AML-193 (cell line): ENCODE results near the gene HDC.

Source experiments
- DNase-seq, 2 experiments: peaks; one replicate each; lab custom pipeline; 2025; lab: John Stamatoyannopoulos, UW

Gene HDC

DNA sequence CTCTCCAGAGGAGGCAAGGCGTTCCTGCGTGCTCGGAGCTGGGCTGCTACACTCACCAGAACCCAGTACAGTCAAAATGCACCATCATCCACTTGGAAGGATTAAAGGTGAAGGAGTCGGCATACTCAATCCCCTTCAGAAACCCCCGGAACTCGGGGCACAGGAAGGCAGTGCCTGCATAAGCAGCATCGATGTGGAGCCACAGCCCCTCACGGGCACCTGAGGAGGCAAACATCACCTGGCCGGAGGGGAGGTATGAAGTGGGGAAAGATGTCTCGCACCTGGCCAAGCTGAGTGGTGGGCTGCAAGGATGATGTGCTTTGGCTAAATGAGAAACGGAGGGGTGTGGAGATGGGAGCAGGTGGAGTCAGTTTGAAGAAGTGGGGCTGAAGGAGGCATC is 13.0 kb downstream of the HDC start:
- DNase-seq, result no peak

- DNase-seq, result no peak
Measured at GRCh38 chr15:50251638-50252182, 13.8 kb downstream of the HDC start.

GRCh38 chr15:50250760-50251394 is 14.6 kb downstream of the HDC start:
- no peak for DNase-seq

DNA sequence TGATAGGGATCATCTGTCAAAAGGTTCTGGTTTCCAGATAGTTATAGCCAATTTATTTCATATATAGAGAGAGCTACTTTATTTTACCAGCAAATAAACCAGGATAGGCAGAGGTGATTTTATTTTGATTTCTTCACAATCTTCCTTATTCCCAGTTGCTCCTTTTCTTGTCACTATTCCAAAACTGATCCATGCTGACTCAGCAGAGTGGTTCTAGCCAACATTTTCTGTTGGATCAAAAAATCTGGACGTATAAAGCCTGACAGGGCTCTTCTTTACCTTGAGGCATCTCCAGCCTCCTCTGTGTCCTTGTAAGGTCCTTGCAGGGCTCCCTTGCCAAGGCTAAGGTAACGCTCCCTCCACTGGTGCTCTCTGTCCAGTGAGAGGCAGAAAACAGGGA is 15.8 kb downstream of the HDC start:
- no peak for DNase-seq

DNA sequence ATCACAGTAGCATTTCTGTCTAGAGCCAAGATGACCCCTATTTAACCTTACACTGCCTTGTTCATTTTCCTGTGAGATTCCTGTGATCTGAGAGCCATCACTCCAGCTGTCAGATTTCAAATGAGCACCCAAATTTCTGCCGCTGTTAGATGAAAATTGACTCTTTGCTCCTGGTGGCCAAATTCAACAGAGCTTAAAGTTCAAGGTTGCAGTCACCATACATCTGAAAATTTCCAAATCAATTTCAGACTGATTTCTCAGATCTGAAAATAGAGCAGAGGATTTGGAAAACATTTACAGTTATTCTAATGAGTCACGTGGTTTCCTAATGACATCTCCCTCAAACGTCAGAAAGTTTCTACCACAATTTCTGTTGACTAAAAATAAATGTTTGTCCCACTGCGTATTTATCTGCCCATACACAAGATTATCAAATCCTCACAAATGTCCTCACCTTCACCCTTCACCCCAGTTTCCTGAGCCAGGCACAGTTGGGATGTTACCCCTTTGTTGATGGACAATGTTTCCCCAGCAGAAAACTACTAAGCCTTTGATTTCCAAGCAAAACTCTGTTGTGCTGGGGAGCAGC is 16.4 kb downstream of the HDC start:
- DNase-seq, result no peak

GRCh38 chr15:50247819-50248655 is 17.5 kb downstream of the HDC start:
- peak; percentile 27 to 37 for DNase-seq

DNA sequence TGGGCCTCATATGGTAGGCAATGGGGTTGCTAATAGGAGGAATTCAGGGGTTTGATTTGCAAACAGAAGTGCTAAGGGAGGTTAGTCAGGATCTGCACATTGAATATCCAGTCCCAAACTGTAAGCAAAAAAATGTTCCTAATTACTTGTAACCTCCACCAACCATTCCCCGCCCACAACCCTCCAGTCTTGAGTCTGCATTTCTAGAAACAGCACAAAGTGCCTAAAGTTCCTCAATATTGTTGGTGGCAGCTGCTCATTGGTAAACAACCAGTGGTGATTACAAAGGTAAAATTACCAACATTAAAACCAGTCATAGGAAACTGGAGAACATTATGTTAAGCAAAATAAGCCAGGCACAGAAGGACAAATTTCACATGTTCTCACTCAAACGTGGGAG is 18.9 kb downstream of the HDC start:
- DNase-seq, result no peak

DNA sequence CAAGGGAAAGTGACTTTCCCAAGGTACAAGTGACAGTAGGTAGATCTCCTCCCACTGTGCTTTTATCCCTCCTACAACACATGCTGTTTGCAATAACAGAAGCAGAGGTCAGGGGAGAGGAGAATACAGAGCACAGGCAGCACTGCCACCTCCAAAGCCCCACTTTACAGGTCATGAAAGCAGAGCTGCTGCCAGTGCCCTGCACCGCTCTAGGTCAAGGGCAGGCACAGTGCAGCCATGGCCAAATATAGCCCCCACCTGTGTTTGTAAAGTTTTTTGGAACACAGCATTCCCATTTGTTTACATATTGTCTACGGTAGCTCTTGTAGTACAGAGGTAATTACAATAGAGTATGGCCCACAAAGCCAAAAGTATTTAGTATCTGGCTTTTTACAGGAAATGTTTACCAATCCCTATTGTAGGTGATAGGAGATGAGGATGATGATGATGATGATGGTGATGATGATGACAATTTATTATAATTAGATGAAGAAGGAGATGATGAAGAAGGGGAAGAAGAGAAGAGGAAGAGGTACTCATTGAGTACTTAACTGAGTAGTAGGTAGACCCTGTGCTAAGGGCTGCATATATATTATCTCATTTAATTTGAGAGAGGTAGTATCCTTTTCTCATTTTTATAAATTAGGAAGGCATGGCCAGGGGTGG is 20.4 kb downstream of the HDC start:
- DNase-seq, result no peak

- no peak for DNase-seq
Measured at GRCh38 chr15:50244153-50244552, 21.4 kb downstream of the HDC start.

GRCh38 chr15:50241684-50242450 is 23.7 kb downstream of the HDC start:
- no peak for DNase-seq

- DNase-seq, result no peak
Measured at GRCh38 chr15:50238255-50238654, 27.3 kb downstream of the HDC start.

GRCh38 chr15:50236433-50236832 is 29.1 kb downstream of the HDC start:
- DNase-seq, result no peak

DNA sequence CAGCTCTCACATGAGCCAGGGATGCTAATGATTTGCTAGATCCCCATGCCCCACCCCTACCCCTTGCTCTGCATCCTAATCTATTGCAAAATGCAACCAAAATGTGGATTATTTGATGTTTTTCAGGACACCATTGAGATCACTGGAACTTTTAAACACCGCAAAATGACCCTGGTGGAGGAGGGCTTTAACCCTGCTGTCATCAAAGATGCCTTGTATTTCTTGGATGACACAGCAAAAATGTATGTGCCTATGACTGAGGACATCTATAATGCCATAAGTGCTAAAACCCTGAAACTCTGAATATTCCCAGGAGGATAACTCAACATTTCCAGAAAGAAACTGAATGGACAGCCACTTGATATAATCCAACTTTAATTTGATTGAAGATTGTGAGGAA is 29.7 kb downstream of the HDC start:
- no peak for DNase-seq

DNA sequence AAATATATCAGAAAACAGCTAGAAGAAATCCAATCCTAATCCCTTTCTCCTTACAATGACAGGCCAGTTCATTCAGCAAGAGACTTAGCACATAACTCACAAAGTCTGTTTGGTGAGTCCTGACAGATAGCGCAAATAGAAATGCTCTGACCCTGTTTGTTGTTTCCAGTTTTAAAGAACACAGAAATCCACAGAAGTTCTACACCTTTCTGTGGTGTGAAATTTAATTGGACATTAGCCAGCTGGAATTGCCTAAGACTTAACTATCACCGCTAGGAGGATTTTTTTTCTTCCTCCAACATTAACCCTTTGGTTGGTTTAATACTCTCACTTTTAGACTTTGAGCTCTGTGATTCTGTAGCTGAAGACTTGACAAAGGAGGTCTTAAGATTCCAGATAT is 30.8 kb downstream of the HDC start:
- DNase-seq, result no peak

DNA sequence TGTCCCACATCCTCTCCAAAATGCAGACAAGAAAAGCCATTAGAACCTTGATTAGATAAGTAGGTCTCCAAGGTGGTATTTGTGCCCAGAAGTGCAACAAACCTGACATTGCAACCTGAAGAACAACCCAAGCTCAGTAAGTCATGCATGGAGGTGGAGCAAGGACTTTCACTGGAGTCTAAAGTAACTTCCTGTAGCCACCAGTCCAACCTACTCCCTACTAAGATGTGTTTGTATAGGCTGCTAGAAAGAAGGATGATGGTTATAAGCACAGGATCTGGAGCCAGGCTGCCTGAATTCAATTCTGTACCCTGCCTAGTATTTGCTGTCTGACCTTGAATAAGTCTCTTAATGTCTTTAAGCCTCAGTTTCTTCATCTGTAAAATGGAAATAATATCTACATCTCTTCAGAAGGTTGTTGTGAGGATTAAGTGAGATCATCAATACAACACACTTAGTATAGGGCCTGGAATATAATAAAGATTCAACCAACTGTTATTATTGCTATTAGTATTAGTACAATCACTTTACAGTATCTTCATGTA is 32.3 kb downstream of the HDC start:
- DNase-seq, result no peak

- no peak for DNase-seq
Measured at GRCh38 chr15:50232791-50233190, 32.7 kb downstream of the HDC start.

- no peak for DNase-seq
Measured at GRCh38 chr15:50231761-50232160, 33.8 kb downstream of the HDC start.

DNA sequence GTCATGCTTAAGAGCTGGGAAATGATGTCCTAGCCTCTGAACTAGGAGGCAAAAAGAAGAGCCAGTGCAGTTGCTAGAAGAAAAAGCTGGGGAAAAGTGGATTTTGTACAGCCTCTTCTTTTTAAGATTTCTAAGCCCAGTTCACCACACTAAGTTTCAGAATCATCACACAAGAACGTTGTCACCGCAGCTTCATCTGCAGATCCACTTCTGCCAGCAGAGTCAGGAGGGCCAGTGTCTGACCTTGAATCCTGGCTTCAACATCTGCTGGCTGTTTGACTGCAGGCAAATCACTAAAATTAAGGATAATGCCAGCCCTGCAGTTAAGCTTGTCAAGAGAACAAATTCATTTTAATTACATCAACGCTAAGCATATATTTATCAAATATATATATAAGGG is 36.2 kb downstream of the HDC start:
- no peak for DNase-seq

DNA sequence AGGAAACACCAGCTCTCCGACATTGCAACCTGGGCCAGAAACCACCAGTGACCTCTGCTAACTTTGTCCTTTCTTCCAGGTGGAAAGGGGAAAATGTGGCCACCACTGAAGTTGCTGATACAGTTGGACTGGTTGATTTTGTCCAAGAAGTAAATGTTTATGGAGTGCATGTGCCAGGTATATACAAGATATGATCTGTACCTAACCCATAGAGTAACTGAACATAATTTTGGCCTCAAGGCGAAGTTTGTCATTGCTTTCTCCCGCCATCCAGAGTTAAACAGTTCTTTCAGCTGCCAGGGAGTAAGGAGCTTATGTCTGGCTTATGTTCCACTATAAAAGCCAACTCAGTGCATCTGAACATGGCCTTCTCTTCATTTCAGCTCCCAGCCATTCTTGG is 36.7 kb downstream of the HDC start:
- no peak for DNase-seq

DNA sequence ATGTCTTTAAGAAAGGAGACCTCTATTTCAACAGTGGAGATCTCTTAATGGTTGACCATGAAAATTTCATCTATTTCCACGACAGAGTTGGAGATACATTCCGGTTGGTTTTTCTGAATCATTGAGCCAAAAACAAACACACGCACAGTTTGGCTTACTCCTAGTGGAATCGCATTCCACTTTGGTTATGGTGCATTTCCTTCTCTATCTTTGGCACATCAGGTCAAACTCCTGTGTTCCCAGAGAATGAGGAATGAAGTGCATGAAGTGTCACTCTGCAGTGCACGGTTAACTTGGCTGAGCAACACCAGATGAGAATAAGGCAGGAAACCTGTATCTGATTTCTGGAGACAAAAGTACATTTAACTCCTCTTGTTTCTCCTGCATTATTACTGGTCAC is 38.5 kb downstream of the HDC start:
- no peak for DNase-seq

GRCh38 chr15:50225938-50226337 is 39.6 kb downstream of the HDC start:
- no peak for DNase-seq
